Endothelial cell of umbilical vein (primary cell): Measurements from ENCODE around the gene MIER2. TPM values are rescaled to one million over a fixed set of nuclear protein-coding genes. Genes with fewer than 3 reads are reported as not detected.
A peak's percentile ranks its signal among the peaks of the same experiment; 100 is the strongest.

ENCODE experiments used
- BruUV-seq: library from RNA; stranded (reverse); fragments of 400-500 nt; replicated peaks from 2 replicates; lab custom pipeline; 2021; lab: Mats Ljungman, UMichigan
- CTCF ChIA-PET: fragments of 300-600, 350-600 bp; sonication (Branson Sonifier 250); formaldehyde crosslinking; loops from one replicate; lab custom pipeline; 2021; ENCODE audit warnings: antibody characterized with exemption, inconsistent platforms; lab: Charles Lee
- POLR2A ChIA-PET: fragments of 300-600, 350-600 bp; sonication (Branson Sonifier 250); formaldehyde crosslinking; loops from one replicate; lab custom pipeline; 2021; ENCODE audit warnings: antibody characterized with exemption, inconsistent platforms; lab: Charles Lee
- DNase-seq: peaks from one replicate; pipeline ENCODE4 v3.0.0-alpha.2; 2011; ENCODE audit warnings: low read depth, low spot score
- FAIRE-seq: peaks from 2 replicates; lab custom pipeline; 2011; peaks lifted over from hg19 to GRCh38; lab: Jason Lieb, UNC
- H2AFZ ChIP-seq: 2 replicates; pipeline ENCODE4 v1.6.0; 2012; ENCODE audit warnings: low read depth, low read length, control low read depth, inconsistent platforms
- H3K27ac ChIP-seq: 2 replicates; pipeline ENCODE4 v1.5.1; 2011; ENCODE audit warnings: low read depth, mild to moderate bottlenecking, control low read depth, low read length, moderate library complexity; ENCODE audit not compliant: insufficient read depth
- H3K27me3 ChIP-seq, 2 experiments: 2 replicates each; pipeline versions ENCODE4 v1.6.0 to v1.6.1; 2011; ENCODE audit warnings: low read length in 2 of 2, mixed read lengths in 1 of 2; ENCODE audit not compliant: control insufficient read depth in 2 of 2, insufficient read depth in 2 of 2
- H3K36me3 ChIP-seq, 2 experiments: 2 replicates in 1 of 2; 3 replicates in 1 of 2; pipeline ENCODE4 v1.5.1; 2011; ENCODE audit warnings: low read length in 2 of 2, mild to moderate bottlenecking in 1 of 2, moderate library complexity in 1 of 2; ENCODE audit not compliant: control insufficient read depth in 2 of 2, insufficient read depth in 2 of 2; ENCODE audit errors: extremely low read depth in 1 of 2
- H3K4me1 ChIP-seq: 3 replicates; pipeline ENCODE4 v1.5.1; 2011; ENCODE audit warnings: mild to moderate bottlenecking, low read length; ENCODE audit not compliant: control insufficient read depth, insufficient read depth; ENCODE audit errors: extremely low read depth
- H3K4me2 ChIP-seq: 2 replicates; pipeline ENCODE4 v1.6.1; 2011; ENCODE audit warnings: low read length, control low read depth, mixed read lengths; ENCODE audit not compliant: insufficient read depth
- H3K4me3 ChIP-seq, 3 experiments: fragments of 200-600 bp in 1 of 3; sonication (generic), shearing (Covaris generic) in 1 of 3; replicated peaks in 1 of 3; 2 replicates each; pipeline ENCODE4 v1.5.1; 2011 to 2016; ENCODE audit warnings: control low read depth in 3 of 3, low read length in 3 of 3, mild to moderate bottlenecking in 2 of 3, inconsistent platforms in 1 of 3, low read depth in 1 of 3, moderate library complexity in 1 of 3; ENCODE audit not compliant: insufficient read depth in 1 of 3
- H3K79me2 ChIP-seq: 2 replicates; pipeline ENCODE4 v1.6.0; 2012; ENCODE audit warnings: low read length, inconsistent platforms; ENCODE audit not compliant: control insufficient read depth, insufficient read depth
- H3K9ac ChIP-seq: replicated peaks from 2 replicates; pipeline ENCODE3; 2011; ENCODE audit warnings: low read length, control low read depth; ENCODE audit not compliant: insufficient read depth; ENCODE audit errors: extremely low read depth
- H3K9me1 ChIP-seq: replicated peaks from 3 replicates; pipeline ENCODE4 v1.6.0; 2011; ENCODE audit warnings: mild to moderate bottlenecking, low read length; ENCODE audit not compliant: control insufficient read depth, insufficient read depth; ENCODE audit errors: extremely low read depth
- H3K9me3 ChIP-seq: replicated peaks from 2 replicates; pipeline ENCODE4 v1.5.1; 2012; ENCODE audit warnings: low read length, inconsistent platforms; ENCODE audit not compliant: control insufficient read depth, insufficient read depth
- H4K20me1 ChIP-seq: replicated peaks from 2 replicates; pipeline ENCODE3; 2011; ENCODE audit warnings: mild to moderate bottlenecking, low read length; ENCODE audit not compliant: control insufficient read depth, insufficient read depth; ENCODE audit errors: extremely low read depth
- CTCF ChIP-seq, 2 donors: IDR thresholded peaks; 1 replicate in 1 of 2; 2 replicates in 1 of 2; pipeline ENCODE4 v1.5.1; 2011; ENCODE audit warnings: low read length in 2 of 2, mild to moderate bottlenecking in 2 of 2, moderate library complexity in 2 of 2, control low read depth in 1 of 2, inconsistent platforms in 1 of 2, low read depth in 1 of 2; ENCODE audit not compliant: insufficient read depth in 1 of 2; ENCODE audit errors: extremely low read depth in 1 of 2
- EZH2 ChIP-seq: IDR thresholded peaks from 2 replicates; pipeline ENCODE4 v1.6.1; 2012; ENCODE audit warnings: borderline replicate concordance, low read depth, mild to moderate bottlenecking, moderate library complexity, low read length, inconsistent platforms; ENCODE audit not compliant: severe bottlenecking
- FOS ChIP-seq: IDR thresholded peaks from 2 replicates; pipeline ENCODE4 v1.6.1; 2011; ENCODE audit warnings: mild to moderate bottlenecking, low read length, moderate library complexity, borderline replicate concordance; ENCODE audit not compliant: insufficient read depth
- GATA2 ChIP-seq: IDR thresholded peaks from 2 replicates; pipeline ENCODE4 v1.7.0; 2011; ENCODE audit warnings: low read depth, mild to moderate bottlenecking, moderate library complexity, mixed read lengths, low read length; ENCODE audit not compliant: insufficient read length, insufficient read depth
- JUN ChIP-seq: IDR thresholded peaks from 2 replicates; pipeline ENCODE4 v1.6.1; 2011; ENCODE audit warnings: borderline replicate concordance, low read depth; ENCODE audit not compliant: insufficient read length, insufficient read depth
- MAX ChIP-seq: IDR thresholded peaks from 2 replicates; pipeline ENCODE4 v1.6.1; 2011; ENCODE audit not compliant: insufficient read depth, insufficient read length
- MYC ChIP-seq: IDR thresholded peaks from one replicate; pipeline ENCODE4 v1.6.1; 2011; ENCODE audit warnings: mild to moderate bottlenecking, low read depth, low read length
- POLR2A ChIP-seq: IDR thresholded peaks from 2 replicates; pipeline ENCODE4 v1.6.1; 2012; ENCODE audit warnings: low read depth, mild to moderate bottlenecking, control low read depth, low read length
- POLR2AphosphoS5 ChIP-seq: IDR thresholded peaks from 2 replicates; pipeline ENCODE4 v1.6.1; 2012; ENCODE audit warnings: low read depth, mild to moderate bottlenecking, control low read depth, low read length, moderate library complexity; ENCODE audit not compliant: insufficient read depth
- dilution Hi-C: fragments of 300-500 bp; cut with MboI; formaldehyde crosslinking; loops from one replicate; pipeline ENCODE4 v1.15.0; 2019; ENCODE audit warnings: low sequenced_read_pairs; ENCODE audit not compliant: extremely low pct_ligation_motif_present
- intact Hi-C: fragments of 100-400 bp; cut with micrococcal nuclease; formaldehyde crosslinking; loops from one replicate; pipeline ENCODE4 v1.10.0; 2022
- polyA plus RNA-seq, 4 experiments: library from polyadenylated mRNA; depleted of rRNA in 3 of 4; stranded (reverse) in 3 of 4; unstranded in 1 of 4; fragments of >200 nt; gene quantifications; 2 replicates each; pipeline versions ENCODE4 v1.2.1 to v1.2.3, GENCODE V29; 2011 to 2012; ENCODE audit warnings: missing spikeins in 1 of 4
- total RNA-seq: library from RNA; stranded (reverse); gene quantifications from 2 replicates; pipeline ENCODE4 v1.2.3, GENCODE V29; 2021

MIER2 gene
- total and polyA plus RNA-seq, 2 donors (not counting 3 experiments of a cell fraction or from before 2014, with no cell fraction given): 20.3 to 44.9 TPM

GRCh38 chr19:291561-292280 is 52.9 kb downstream of the MIER2 start:
- no peaks in the 10 kb centered on the region for H3K79me2 ChIP-seq
- peaks cover 16 to 28% of the 10 kb centered on the region in 2 experiments for H3K27me3 ChIP-seq
- H2AFZ ChIP-seq: no peak overlapping the region
- no peak overlapping the region for H3K4me2 ChIP-seq
- peaks cover 11% of the 10 kb centered on the region for H3K4me1 ChIP-seq
- BruUV-seq: no TSS peak
- POLR2A ChIA-PET: no interaction called here
- H3K9ac ChIP-seq: no peak overlapping the region
- TF ChIP-seq POLR2A (no peak), EZH2 (peak; percentile 73)
- CTCF ChIA-PET: interaction anchor here (0.7 kb wide), 1 partner anchor 19 kb away, joined by 3 read pairs; no protein-coding TSS in a partner anchor
- dilution Hi-C loops: no loop called here
- no peak for FAIRE-seq
- H3K36me3 ChIP-seq: no peaks in the 10 kb centered on the region
- no peak overlapping the region for H3K27ac ChIP-seq
- H4K20me1 ChIP-seq: no peaks in the 10 kb centered on the region
- no peak for DNase-seq
- H3K9me3 ChIP-seq: no peaks in the 10 kb centered on the region
- H3K4me3 ChIP-seq: no peak overlapping the region
- intact Hi-C loops: loop anchor here (10.0 kb wide), 2 partner anchors 53 to 213 kb away; partner anchors contain the start of genes MIER2 and TPGS1
- H3K9me1 ChIP-seq: no peaks in the 10 kb centered on the region

GRCh38 chr19:291006-291521 is 53.5 kb downstream of the MIER2 start, which contains the start of gene PLPP2:
TSS of gene PLPP2 (minus strand) at chr19:291403. CDS start at chr19:291336, 67 bp downstream.
- intact Hi-C loops: loop anchor here (10.0 kb wide), 2 partner anchors 54 to 214 kb away; partner anchors contain the start of genes MIER2 and TPGS1
- CTCF ChIA-PET: no interaction called here
- no peaks in the 10 kb centered on the region for H3K9me1 ChIP-seq
- H4K20me1 ChIP-seq: no peaks in the 10 kb centered on the region
- dilution Hi-C loops: no loop called here
- peak within 1 kb of the TSS; percentile 39 for H3K4me2 ChIP-seq
- DNase-seq: no peak
- peaks cover 16 to 28% of the 10 kb centered on the region in 2 experiments for H3K27me3 ChIP-seq
- H3K9me3 ChIP-seq: no peaks in the 10 kb centered on the region
- POLR2A ChIA-PET: no interaction called here
- BruUV-seq: no TSS peak
- no peaks in the 10 kb centered on the region for H3K36me3 ChIP-seq
- H3K4me1 ChIP-seq: peaks cover 11% of the 10 kb centered on the region
- H3K9ac ChIP-seq: no peak within 1 kb of the TSS
- H3K4me3 ChIP-seq: peak within 1 kb of the TSS in 2 of 3 experiments; percentile 5 to 48
- no peak for FAIRE-seq
- H2AFZ ChIP-seq: peak within 1 kb of the TSS; percentile 80
- TF ChIP-seq MAX: no peak
- no peak for TF ChIP-seq CTCF (IDR thresholded peaks at IDR 0.05; ENCODE audit: extremely low read depth in 1 of 2, insufficient read depth in 1 of 2, low read depth in 1 of 2, low read length in 2 of 2)
- TF ChIP-seq POLR2AphosphoS5: no peak
- TF ChIP-seq POLR2A: no peak
- no peak for TF ChIP-seq GATA2
- TF ChIP-seq FOS: no peak
- no peak for TF ChIP-seq MYC
- TF ChIP-seq JUN: no peak
- no peak for TF ChIP-seq EZH2
- H3K27ac ChIP-seq: peak within 1 kb of the TSS; percentile 10
- H3K79me2 ChIP-seq: no peaks in the 10 kb centered on the region
